HepG2 (cell line): Measurements from ENCODE around the gene LYPD6B. TPM values are rescaled to one million over a fixed set of nuclear protein-coding genes. Genes with fewer than 3 reads are reported as not detected.

ENCODE experiments used
- ATAC-seq: fragments of 200-7000 bp; cut with Tn5 transposase; 3 replicates; pipeline ENCODE4 v1.9.1; 2020; ENCODE audit warnings: mild to moderate bottlenecking, moderate library complexity
- BruUV-seq: library from RNA; stranded (reverse); fragments of 400-500 nt; replicated peaks from 2 replicates; lab custom pipeline; 2021; lab: Mats Ljungman, UMichigan
- CTCF ChIA-PET: fragments of 300-600 bp; formaldehyde crosslinking; extraction: SDS; loops from one replicate; lab custom pipeline; 2021; ENCODE audit warnings: low total read pairs, inconsistent platforms, low intra/inter-chr PET ratio; lab: Yijun Ruan, JAX
- POLR2A ChIA-PET: fragments of 350-600 bp; sonication (Branson Sonifier 250); formaldehyde crosslinking; loops from one replicate; lab custom pipeline; 2020; ENCODE audit warnings: antibody characterized with exemption, inconsistent platforms; lab: Yijun Ruan, JAX
- DNase-seq: peaks from one replicate; pipeline ENCODE4 v3.0.0-alpha.2; 2015; ENCODE audit warnings: low spot score
- FAIRE-seq: peaks from 3 replicates; lab custom pipeline; 2011; peaks lifted over from hg19 to GRCh38; lab: Jason Lieb, UNC
- H2AFZ ChIP-seq: one replicate; pipeline ENCODE4 v1.6.1; 2011; ENCODE audit warnings: low read length, inconsistent platforms
- H3K27ac ChIP-seq: fragments of 300-600 bp; 3 replicates; pipeline ENCODE4 v1.8.0; 2011; ENCODE audit warnings: mixed run types, mild to moderate bottlenecking, mixed read lengths, low read length, inconsistent platforms; ENCODE audit not compliant: insufficient read depth; ENCODE audit errors: extremely low read length
- H3K27me3 ChIP-seq, 2 experiments: fragments of 200-600 bp in 1 of 2; 2 replicates in 1 of 2; 3 replicates in 1 of 2; pipeline versions ENCODE4 v1.6.0 to v1.8.0; 2011; ENCODE audit warnings: low read length in 2 of 2, mild to moderate bottlenecking in 2 of 2, moderate library complexity in 2 of 2, inconsistent platforms in 1 of 2; ENCODE audit not compliant: insufficient read depth in 2 of 2, control insufficient read depth in 1 of 2
- H3K36me3 ChIP-seq, 2 experiments: fragments of 200-600 bp in 1 of 2; replicated peaks in 1 of 2; 2 replicates in 1 of 2; 3 replicates in 1 of 2; pipeline versions ENCODE4 v1.5.1 to v1.8.0; 2011; ENCODE audit warnings: low read length in 2 of 2, inconsistent platforms in 1 of 2; ENCODE audit not compliant: insufficient read depth in 2 of 2, control insufficient read depth in 1 of 2
- H3K4me1 ChIP-seq: 2 replicates; pipeline ENCODE4 v1.5.1; 2012; ENCODE audit warnings: low read length, inconsistent platforms; ENCODE audit not compliant: insufficient read depth
- H3K4me2 ChIP-seq: 2 replicates; pipeline ENCODE4 v1.6.0; 2011; ENCODE audit warnings: low read depth, low read length, inconsistent platforms
- H3K4me3 ChIP-seq, 3 experiments: fragments of 200-600 bp in 1 of 3; sonication (generic), shearing (Covaris generic) in 1 of 3; replicated peaks in 1 of 3; 2 replicates each; pipeline ENCODE4 v1.5.1; 2011 to 2016; ENCODE audit warnings: low read length in 3 of 3, inconsistent platforms in 2 of 3, low read depth in 2 of 3, mild to moderate bottlenecking in 2 of 3, control low read depth in 1 of 3, mixed read lengths in 1 of 3; ENCODE audit not compliant: insufficient read depth in 1 of 3
- H3K79me2 ChIP-seq: one replicate; pipeline ENCODE4 v1.6.1; 2011; ENCODE audit warnings: low read length, inconsistent platforms; ENCODE audit not compliant: insufficient read depth
- H3K9ac ChIP-seq: 2 replicates; pipeline ENCODE4 v1.6.0; 2011; ENCODE audit warnings: mild to moderate bottlenecking, low read depth, low read length, inconsistent platforms; ENCODE audit not compliant: insufficient read depth
- H3K9me3 ChIP-seq: 2 replicates; pipeline ENCODE4 v1.5.1; 2012; ENCODE audit warnings: mild to moderate bottlenecking, low read length
- H4K20me1 ChIP-seq: 2 replicates; pipeline ENCODE4 v1.6.0; 2011; ENCODE audit warnings: inconsistent platforms, mild to moderate bottlenecking, low read length, moderate library complexity; ENCODE audit not compliant: insufficient read depth
- BRF2 ChIP-seq: sonication (generic); formaldehyde crosslinking; IDR thresholded peaks from 2 replicates; pipeline ENCODE4 v1.8.1; 2022; ENCODE audit warnings: mild to moderate bottlenecking, missing genetic modification reagents
- DRAP1 ChIP-seq: IDR thresholded peaks from 2 replicates; pipeline ENCODE4 v1.6.1; 2016; ENCODE audit warnings: missing genetic modification reagents, missing compliant biosample characterization
- JDP2 ChIP-seq: sonication (generic); formaldehyde crosslinking; IDR thresholded peaks from 2 replicates; pipeline ENCODE4 v1.8.1; 2022; ENCODE audit warnings: missing genetic modification reagents, borderline replicate concordance
- PHF21A ChIP-seq: sonication (generic); formaldehyde crosslinking; IDR thresholded peaks from 2 replicates; pipeline ENCODE4 v1.5.0; 2020; ENCODE audit warnings: mild to moderate bottlenecking, missing genetic modification reagents
- PRDM15 ChIP-seq: sonication (generic); formaldehyde crosslinking; IDR thresholded peaks from 2 replicates; pipeline ENCODE4 v1.4.0; 2020; ENCODE audit warnings: missing genetic modification reagents
- SAFB2 ChIP-seq: sonication (generic); formaldehyde crosslinking; IDR thresholded peaks from 2 replicates; pipeline ENCODE4 v1.5.1; 2020; ENCODE audit warnings: missing genetic modification reagents, low read depth, mild to moderate bottlenecking, borderline replicate concordance
- STAG1 ChIP-seq: sonication (generic); formaldehyde crosslinking; IDR thresholded peaks from 2 replicates; pipeline ENCODE4 v1.4.0; 2020; ENCODE audit warnings: missing genetic modification reagents
- ZBTB8A ChIP-seq: sonication (generic); formaldehyde crosslinking; IDR thresholded peaks from 2 replicates; pipeline ENCODE4 v1.4.0; 2020; ENCODE audit warnings: mild to moderate bottlenecking, low read depth, missing genetic modification reagents, borderline replicate concordance
- ZNF570 ChIP-seq: sonication (generic); formaldehyde crosslinking; IDR thresholded peaks from 2 replicates; pipeline ENCODE4 v1.4.0; 2020; ENCODE audit warnings: mild to moderate bottlenecking, missing genetic modification reagents, borderline replicate concordance
- WGBS: methylation state at CpG from one replicate; pipeline ENCODE4 v1.1.6; 2017; ENCODE audit warnings: low lambda C conversion rate; 5-methylcytosine and 5-hydroxymethylcytosine counted together
- in situ Hi-C: cut with HindIII; loops from 2 replicates; pipeline ENCODE4 v1.10.0; 2017; ENCODE audit warnings: low pct_unique_long_range_greater_than_20kb; ENCODE audit not compliant: extremely low pct_ligation_motif_present
- intact Hi-C: fragments of 100-400 bp; cut with micrococcal nuclease; formaldehyde crosslinking; loops from one replicate; pipeline ENCODE4 v1.10.0; 2022; ENCODE audit not compliant: unreplicated experiment
- polyA plus RNA-seq, 8 experiments: library from polyadenylated mRNA; depleted of rRNA in 3 of 8; stranded (reverse) in 7 of 8; unstranded in 1 of 8; fragments of >200 nt; fragmentation: Illumina TruSeq in 4 of 8; extraction: Trizol in 4 of 8; gene quantifications; 2 replicates each; pipeline versions ENCODE4 v1.2.1 to v1.2.3, GENCODE V29; 2011 to 2016; ENCODE audit warnings: low read depth in 4 of 8, missing spikeins in 1 of 8, mixed read lengths in 1 of 8; ENCODE audit not compliant: insufficient read depth in 1 of 8
- total RNA-seq, 5 experiments: library from RNA; depleted of rRNA; stranded (reverse); fragments of >200 nt; fragmentation: Illumina TruSeq; extraction: Trizol; gene quantifications; 2 replicates each; pipeline ENCODE4 v1.2.3, GENCODE V29; 2016; ENCODE audit warnings: low read depth in 1 of 5

Gene LYPD6B
- total and polyA plus RNA-seq, 2 of the 13 experiments (the other 11 are each of a cell fraction or from before 2014, with no cell fraction given): not detected

GRCh38 chr2:149221002-149221401, 182.5 kb downstream of the LYPD6B start:
- Histone ChIP-seq H3K4me1 (no peaks in the 10 kb centered on the region), H3K9ac (no peak overlapping the region), H3K4me2 (no peak overlapping the region), H3K36me3 (no peaks in the 10 kb centered on the region), H3K79me2 (no peaks in the 10 kb centered on the region), H3K4me3 (no peak overlapping the region), H3K27me3 (peaks cover 0 to 4% of the 10 kb centered on the region in 2 experiments; a peak in 1 of 5 replicates), H2AFZ (no peak overlapping the region), H3K9me3 (no peaks in the 10 kb centered on the region), H4K20me1 (no peaks in the 10 kb centered on the region), H3K27ac (no peak overlapping the region)
- intact Hi-C loops: no loop called here
- BruUV-seq: no TSS peak
- DNase-seq: no peak
- POLR2A ChIA-PET: no interaction called here
- CTCF ChIA-PET: no interaction called here
- FAIRE-seq: no peak
- 16% methylated on average over 9 of the region's 9 CpGs for WGBS
- ATAC-seq: no peak
- no peak for TF ChIP-seq PRDM15 (CRISPR knock-in tag)
- in situ Hi-C loops: no loop called here

- in situ Hi-C loops: no loop called here
- Histone ChIP-seq H3K9me3 (no peaks in the 10 kb centered on the region), H3K4me1 (no peaks in the 10 kb centered on the region), H3K9ac (no peak overlapping the region), H3K27me3 (peaks cover 0 to 8% of the 10 kb centered on the region in 2 experiments; a peak in 2 of 5 replicates), H3K79me2 (no peaks in the 10 kb centered on the region), H4K20me1 (no peaks in the 10 kb centered on the region), H3K36me3 (no peaks in the 10 kb centered on the region), H2AFZ (no peak overlapping the region), H3K4me3 (no peak overlapping the region), H3K27ac (no peak overlapping the region), H3K4me2 (no peak overlapping the region)
- BruUV-seq: no TSS peak
- no peak for DNase-seq
- no peak for FAIRE-seq
- ChIA-PET POLR2A (no interaction called here), CTCF (no interaction called here)
- 10% methylated on average over 9 of the region's 9 CpGs for WGBS
- TF ChIP-seq ZNF570 (no peak), BRF2 (CRISPR knock-in tag) (no peak), DRAP1 (CRISPR knock-in tag) (no peak), ZBTB8A (CRISPR knock-in tag) (no peak), PHF21A (CRISPR knock-in tag) (no peak), SAFB2 (no peak), JDP2 (CRISPR knock-in tag) (no peak), STAG1 (no peak)
- intact Hi-C loops: no loop called here
- ATAC-seq: no peak
These were observed 183.4 kb downstream of the LYPD6B start for GRCh38 chr2:149221898-149222297.
